PC-3 (cell line): ENCODE results near the gene VMO1. TPM values are rescaled to one million over a fixed set of nuclear protein-coding genes. Genes with fewer than 3 reads are reported as not detected.

Source experiments
- ATAC-seq: fragments of 200-7000 bp; cut with Tn5 transposase; 2 replicates; pipeline ENCODE4 v1.9.1; 2020; ENCODE audit warnings: mild to moderate bottlenecking, moderate library complexity
- BruUV-seq: library from RNA; stranded (reverse); fragments of 400-500 nt; replicated peaks from 2 replicates; lab custom pipeline; 2021; lab: Mats Ljungman, UMichigan
- CTCF ChIA-PET: fragments of 300-600 bp; sonication (Branson Sonifier 250); formaldehyde crosslinking; loops from one replicate; lab custom pipeline; 2022; ENCODE audit warnings: antibody characterized with exemption; lab: Charles Lee
- POLR2A ChIA-PET: fragments of 300-600 bp; sonication (Branson Sonifier 250); formaldehyde crosslinking; loops from one replicate; lab custom pipeline; 2022; ENCODE audit warnings: antibody characterized with exemption; ENCODE audit not compliant: unreplicated experiment; lab: Charles Lee
- DNase-seq: peaks from one replicate; pipeline ENCODE4 v3.0.0-alpha.2; 2015
- H2AFZ ChIP-seq: fragments of 300-600 bp; sonication (generic); 2 replicates; pipeline ENCODE4 v1.6.0; 2016; ENCODE audit warnings: antibody characterized with exemption, low read length
- H3F3A ChIP-seq: fragments of 300-600 bp; sonication (generic); one replicate; pipeline ENCODE4 v1.6.0; 2017; ENCODE audit warnings: antibody characterized with exemption, low read length, control low read depth, mild to moderate bottlenecking; ENCODE audit not compliant: unreplicated experiment
- H3K27ac ChIP-seq: fragments of 300-600 bp; sonication (generic); 2 replicates; pipeline ENCODE4 v1.5.1; 2016; ENCODE audit warnings: mild to moderate bottlenecking, low read length
- H3K27me3 ChIP-seq: fragments of 300-600 bp; sonication (generic); 2 replicates; pipeline ENCODE4 v1.6.1; 2016; ENCODE audit warnings: low read length, mixed read lengths
- H3K36me3 ChIP-seq: fragments of 300-600 bp; sonication (generic); 2 replicates; pipeline ENCODE4 v1.6.1; 2016; ENCODE audit warnings: low read depth, mixed run types, low read length, mixed read lengths
- H3K4me1 ChIP-seq: fragments of 300-600 bp; sonication (generic); 2 replicates; pipeline ENCODE4 v1.5.1; 2016; ENCODE audit warnings: low read length; ENCODE audit not compliant: insufficient read depth
- H3K4me2 ChIP-seq: fragments of 300-600 bp; sonication (generic); 2 replicates; pipeline ENCODE4 v1.6.0; 2016; ENCODE audit warnings: low read length
- H3K4me3 ChIP-seq: fragments of 300-600 bp; sonication (generic); 2 replicates; pipeline ENCODE4 v1.5.1; 2016; ENCODE audit warnings: mild to moderate bottlenecking, low read length, mixed read lengths
- H3K79me2 ChIP-seq: fragments of 300-600 bp; sonication (generic); 2 replicates; pipeline ENCODE4 v1.6.1; 2017; ENCODE audit warnings: low read length, mixed read lengths
- H3K9ac ChIP-seq: fragments of 300-600 bp; sonication (generic); 2 replicates; pipeline ENCODE4 v1.6.0; 2016; ENCODE audit warnings: mild to moderate bottlenecking, low read length
- H3K9me2 ChIP-seq: fragments of 300-600 bp; sonication (generic); replicated peaks from 2 replicates; pipeline ENCODE4 v1.6.1; 2016; ENCODE audit warnings: mixed run types, low read length, mixed read lengths
- H3K9me3 ChIP-seq: fragments of 300-600 bp; sonication (generic); 2 replicates; pipeline ENCODE4 v1.6.1; 2016; ENCODE audit warnings: low read length, mixed read lengths
- H4K20me1 ChIP-seq: fragments of 300-600 bp; sonication (generic); 2 replicates; pipeline ENCODE4 v1.6.1; 2016; ENCODE audit warnings: low read length, mixed read lengths
- EZH2 ChIP-seq: fragments of 300-600 bp; sonication (generic); IDR thresholded peaks from one replicate; pipeline ENCODE4 v1.6.1; 2017; ENCODE audit warnings: antibody characterized with exemption, mild to moderate bottlenecking, low read length; ENCODE audit not compliant: unreplicated experiment
- EZH2phosphoT487 ChIP-seq: fragments of 300-600 bp; sonication (generic); IDR thresholded peaks from 2 replicates; pipeline ENCODE4 v1.6.1; 2018; ENCODE audit warnings: mild to moderate bottlenecking, antibody characterized with exemption, low read length, borderline replicate concordance
- intact Hi-C: fragments of 100-400 bp; cut with micrococcal nuclease; formaldehyde crosslinking; loops from 2 replicates; pipeline ENCODE4 v1.9.0; 2023
- total RNA-seq: library from RNA; depleted of rRNA; stranded (reverse); fragments of >200 nt; gene quantifications from 2 replicates; pipeline ENCODE4 v1.2.3, GENCODE V29; 2014
- TF ChIP-seq, protein P1 (sequence below): fragments of 300-600 bp; sonication (generic); conservative IDR thresholded peaks from 2 replicates; pipeline ENCODE4 v1.5.1; 2017; ENCODE audit warnings: antibody characterized with exemption, low read depth, mild to moderate bottlenecking, low read length

The VMO1 gene
- total RNA-seq, 1 experiment from 2014 or later: 1.2 TPM

DNA sequence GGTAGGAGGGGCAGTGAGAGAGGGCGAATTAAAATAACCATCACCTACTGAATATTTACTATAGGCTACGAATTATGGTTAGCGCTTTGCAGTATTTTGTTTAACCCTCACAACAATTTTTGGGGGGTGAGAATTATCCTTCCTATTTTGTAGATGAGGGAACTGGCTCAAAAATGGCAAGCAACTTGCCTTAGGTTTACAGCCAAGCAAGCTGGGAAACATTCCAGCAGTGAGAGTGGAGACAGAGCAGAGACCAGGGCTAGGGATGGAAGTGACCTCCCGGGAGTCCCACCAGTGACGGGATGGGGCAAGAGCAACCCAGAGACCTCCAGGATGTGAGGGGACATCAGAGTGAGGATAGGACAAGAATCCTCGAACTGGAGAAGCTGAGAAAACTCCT lies 352 bp upstream of the VMO1 start:
- H2AFZ ChIP-seq: peak overlapping the region; percentile 55
- TF ChIP-seq EZH2phosphoT487: no peak
- TF ChIP-seq EZH2: no peak
- TF ChIP-seq, protein P1, sequence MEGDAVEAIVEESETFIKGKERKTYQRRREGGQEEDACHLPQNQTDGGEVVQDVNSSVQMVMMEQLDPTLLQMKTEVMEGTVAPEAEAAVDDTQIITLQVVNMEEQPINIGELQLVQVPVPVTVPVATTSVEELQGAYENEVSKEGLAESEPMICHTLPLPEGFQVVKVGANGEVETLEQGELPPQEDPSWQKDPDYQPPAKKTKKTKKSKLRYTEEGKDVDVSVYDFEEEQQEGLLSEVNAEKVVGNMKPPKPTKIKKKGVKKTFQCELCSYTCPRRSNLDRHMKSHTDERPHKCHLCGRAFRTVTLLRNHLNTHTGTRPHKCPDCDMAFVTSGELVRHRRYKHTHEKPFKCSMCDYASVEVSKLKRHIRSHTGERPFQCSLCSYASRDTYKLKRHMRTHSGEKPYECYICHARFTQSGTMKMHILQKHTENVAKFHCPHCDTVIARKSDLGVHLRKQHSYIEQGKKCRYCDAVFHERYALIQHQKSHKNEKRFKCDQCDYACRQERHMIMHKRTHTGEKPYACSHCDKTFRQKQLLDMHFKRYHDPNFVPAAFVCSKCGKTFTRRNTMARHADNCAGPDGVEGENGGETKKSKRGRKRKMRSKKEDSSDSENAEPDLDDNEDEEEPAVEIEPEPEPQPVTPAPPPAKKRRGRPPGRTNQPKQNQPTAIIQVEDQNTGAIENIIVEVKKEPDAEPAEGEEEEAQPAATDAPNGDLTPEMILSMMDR: no peak
- intact Hi-C loops: loop anchor here (2.0 kb wide), 1 partner anchor 56 kb away; the partner anchor contains the start of gene MED11

DNA sequence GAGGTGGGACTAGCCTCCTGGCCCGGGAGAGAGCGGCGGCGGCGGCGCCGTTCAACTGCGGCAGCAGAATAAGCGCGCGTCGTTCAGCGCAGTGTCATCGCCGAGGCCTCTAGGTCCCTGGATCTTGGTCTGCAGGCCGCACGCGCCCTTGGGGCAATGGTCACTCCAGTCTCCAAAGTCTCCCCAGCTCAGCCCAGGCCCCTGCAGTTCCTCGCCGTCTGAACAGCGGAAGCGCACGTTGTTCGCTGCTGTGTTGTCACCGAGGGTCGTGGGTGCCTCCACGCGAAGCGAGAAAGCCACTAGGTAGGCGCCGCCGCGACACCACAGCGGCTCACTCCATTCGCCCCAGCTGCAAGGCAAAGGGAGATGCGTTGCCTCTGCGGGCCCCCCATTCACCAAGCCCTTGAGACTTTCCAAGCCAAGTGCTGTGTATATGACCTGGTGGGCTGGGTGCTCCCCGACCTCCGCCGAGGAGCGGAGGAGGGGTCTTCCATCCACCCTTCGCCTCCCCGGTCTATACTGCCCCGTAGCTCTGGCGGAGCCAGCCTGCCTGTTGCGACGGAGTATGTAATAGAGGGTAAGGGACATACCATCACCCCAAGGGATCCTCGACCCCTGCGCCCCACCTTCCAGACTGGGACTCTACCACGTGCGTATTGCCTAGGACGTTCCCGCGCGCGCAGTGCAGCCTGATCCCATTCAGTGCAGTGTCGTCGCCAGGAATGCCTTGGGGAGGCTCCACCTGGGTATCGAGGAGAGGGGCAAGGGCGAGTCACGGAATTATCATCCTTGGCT lies 656 bp downstream of the VMO1 start:
- Histone ChIP-seq H3K79me2 (peaks cover 8% of the 10 kb centered on the region), H3K9ac (no peak overlapping the region), H3K4me3 (peak overlapping the region; percentile 39), H3K27me3 (no peaks in the 10 kb centered on the region), H3K9me3 (no peaks in the 10 kb centered on the region), H3F3A (no peaks in the 10 kb centered on the region), H3K4me2 (peak overlapping the region; percentile 83), H3K36me3 (no peaks in the 10 kb centered on the region), H2AFZ (peak overlapping the region; percentile 55), H3K9me2 (no peaks in the 10 kb centered on the region), H4K20me1 (no peaks in the 10 kb centered on the region), H3K27ac (no peak overlapping the region), H3K4me1 (peaks cover 12% of the 10 kb centered on the region)
- ATAC-seq (no peak), DNase-seq (no peak)
- intact Hi-C loops: loop anchor here (2.0 kb wide), 1 partner anchor 55 kb away; the partner anchor contains the start of gene MED11
- CTCF ChIA-PET: no interaction called here
- TF ChIP-seq EZH2 (no peak), EZH2phosphoT487 (no peak)
- TF ChIP-seq, protein P1: no peak
- POLR2A ChIA-PET: no interaction called here
- no TSS peak for BruUV-seq

More for the DNA sequence above, 352 bp upstream of the VMO1 start:
- H4K20me1 ChIP-seq: no peaks in the 10 kb centered on the region
- DNase-seq: no peak
- H3F3A ChIP-seq: no peaks in the 10 kb centered on the region
- peaks cover 16% of the 10 kb centered on the region for H3K4me1 ChIP-seq
- ChIA-PET POLR2A (interaction anchor here (0.6 kb wide), 1 partner anchor 77 kb away, joined by 3 read pairs; no protein-coding TSS in a partner anchor), CTCF (no interaction called here)
- BruUV-seq: no TSS peak
- ATAC-seq: no peak
- peak overlapping the region; percentile 83 for H3K4me2 ChIP-seq
- H3K79me2 ChIP-seq: peaks cover 8% of the 10 kb centered on the region
- no peaks in the 10 kb centered on the region for H3K27me3 ChIP-seq
- no peaks in the 10 kb centered on the region for H3K9me3 ChIP-seq
- H3K9ac ChIP-seq: no peak overlapping the region
- H3K9me2 ChIP-seq: no peaks in the 10 kb centered on the region
- H3K27ac ChIP-seq: no peak overlapping the region
- H3K36me3 ChIP-seq: no peaks in the 10 kb centered on the region
- H3K4me3 ChIP-seq: peak overlapping the region; percentile 39

DNA sequence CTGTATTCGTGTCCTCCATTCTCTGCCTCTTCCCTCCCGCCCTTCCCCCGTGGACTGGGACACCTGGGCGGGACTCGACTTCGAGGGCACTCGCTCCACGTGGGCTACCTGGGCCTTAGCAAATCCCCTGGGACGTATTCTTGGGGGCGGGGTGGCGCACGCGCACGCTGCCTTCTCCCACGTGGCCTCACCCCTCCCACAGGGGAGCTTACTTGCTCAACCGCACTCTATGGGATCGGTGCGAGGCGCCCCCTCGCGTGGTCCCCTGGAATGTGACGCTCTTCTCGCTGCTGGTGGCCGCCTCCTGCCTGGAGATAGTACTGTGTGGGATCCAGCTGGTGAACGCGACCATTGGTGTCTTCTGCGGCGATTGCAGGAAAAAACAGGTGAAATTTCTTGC lies 3.5 kb downstream of the VMO1 start:
- H3F3A ChIP-seq: no peaks in the 10 kb centered on the region
- H3K4me3 ChIP-seq: no peak overlapping the region
- H2AFZ ChIP-seq: no peak overlapping the region
- H3K4me2 ChIP-seq: no peak overlapping the region
- no peak overlapping the region for H3K9ac ChIP-seq
- H3K79me2 ChIP-seq: no peaks in the 10 kb centered on the region
- no TSS peak for BruUV-seq
- peaks cover 6% of the 10 kb centered on the region for H3K4me1 ChIP-seq
- DNase-seq (no peak), ATAC-seq (no peak)
- intact Hi-C loops: no loop called here
- ChIA-PET CTCF (no interaction called here), POLR2A (interaction anchor here (0.7 kb wide), 1 partner anchor 87 kb away, joined by 12 read pairs; no protein-coding TSS in a partner anchor)
- H4K20me1 ChIP-seq: no peaks in the 10 kb centered on the region
- H3K27me3 ChIP-seq: no peaks in the 10 kb centered on the region
- no peaks in the 10 kb centered on the region for H3K36me3 ChIP-seq
- H3K9me2 ChIP-seq: no peaks in the 10 kb centered on the region
- TF ChIP-seq, protein P1: no peak
- TF ChIP-seq EZH2 (no peak), EZH2phosphoT487 (no peak)
- H3K27ac ChIP-seq: no peak overlapping the region
- H3K9me3 ChIP-seq: no peaks in the 10 kb centered on the region
